ENCODE measurements around the gene GLI3.

Gene GLI3

DNA sequence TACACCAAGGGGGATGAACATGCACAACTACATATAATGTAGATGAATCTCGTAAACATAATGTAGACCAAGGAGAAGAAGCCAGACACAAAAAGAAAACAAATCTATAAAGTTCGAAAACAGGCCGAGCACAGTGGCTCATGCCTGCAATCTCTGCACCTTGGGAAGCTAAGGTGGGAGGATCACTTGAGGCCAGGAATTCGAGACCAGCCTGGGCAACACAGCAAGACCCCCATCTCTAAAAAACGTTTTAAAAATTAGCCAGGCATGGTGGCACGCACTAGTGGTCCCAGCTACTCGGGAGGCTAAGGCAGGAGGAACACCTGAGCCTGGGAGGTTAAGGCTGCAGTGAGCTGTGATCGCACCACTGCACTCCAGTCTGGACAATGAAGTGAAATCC lies 68.5 kb downstream of the GLI3 start:
- no peak for DNase-seq

GRCh38 chr7:42167631-42168236 lies 69.3 kb downstream of the GLI3 start:
- DNase-seq: no peak

DNA sequence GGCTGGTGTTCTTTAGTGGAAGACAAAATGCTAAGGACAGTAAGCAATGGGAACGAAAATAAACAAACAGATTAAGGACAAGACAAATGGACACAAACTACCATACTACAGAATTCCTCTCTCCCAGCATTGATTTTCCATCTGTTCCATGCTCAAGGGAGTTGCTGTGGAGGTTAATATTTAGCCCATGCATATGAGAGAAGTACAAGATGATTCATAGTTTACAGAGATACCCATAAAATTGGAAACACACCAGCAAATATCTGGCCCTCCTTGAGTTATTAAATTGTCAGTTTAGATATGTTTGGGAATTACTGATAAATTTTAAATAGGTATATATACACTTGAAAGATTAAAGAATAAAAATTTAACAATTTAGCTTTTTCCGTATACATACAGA lies 69.8 kb downstream of the GLI3 start:
- no peak for DNase-seq

- DNase-seq: no peak
Measured at GRCh38 chr7:42164881-42165428, 72.1 kb downstream of the GLI3 start.

DNA sequence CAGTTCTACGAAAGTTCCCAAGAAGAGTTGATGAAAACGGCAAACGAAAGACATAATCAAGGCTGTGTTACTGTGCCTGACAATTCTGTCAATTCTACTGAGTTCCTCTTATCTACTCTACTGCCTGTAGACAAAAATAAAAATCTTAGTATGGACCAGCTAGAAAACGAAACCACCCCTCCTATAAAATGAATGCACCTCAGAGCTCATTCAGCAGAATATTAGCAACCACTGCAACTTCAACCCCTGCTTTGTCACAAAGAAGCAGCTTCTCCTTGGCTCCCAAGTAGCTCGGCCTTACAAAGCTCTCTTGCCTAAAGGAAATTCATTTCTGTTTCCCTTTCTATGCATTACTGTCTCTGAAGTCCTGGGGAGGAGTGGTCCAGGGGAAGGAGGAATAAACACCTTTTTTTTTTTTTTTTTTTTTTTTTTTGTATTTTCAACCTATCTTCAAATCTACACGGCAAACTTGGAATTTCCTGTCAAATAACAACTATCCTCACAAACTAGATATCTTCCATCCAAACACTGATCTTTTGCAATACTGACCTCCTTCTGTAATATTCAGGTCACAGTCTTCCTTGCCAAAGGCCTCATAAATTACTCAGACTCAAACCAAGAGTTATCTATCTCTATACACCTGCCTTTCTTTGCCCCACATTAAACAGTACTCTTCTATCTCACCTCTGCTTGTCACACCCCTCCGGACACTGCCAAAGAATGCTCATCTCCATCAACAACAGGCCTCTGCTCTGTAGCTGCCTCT lies 74.3 kb downstream of the GLI3 start:
- DNase-seq: no peak

DNA sequence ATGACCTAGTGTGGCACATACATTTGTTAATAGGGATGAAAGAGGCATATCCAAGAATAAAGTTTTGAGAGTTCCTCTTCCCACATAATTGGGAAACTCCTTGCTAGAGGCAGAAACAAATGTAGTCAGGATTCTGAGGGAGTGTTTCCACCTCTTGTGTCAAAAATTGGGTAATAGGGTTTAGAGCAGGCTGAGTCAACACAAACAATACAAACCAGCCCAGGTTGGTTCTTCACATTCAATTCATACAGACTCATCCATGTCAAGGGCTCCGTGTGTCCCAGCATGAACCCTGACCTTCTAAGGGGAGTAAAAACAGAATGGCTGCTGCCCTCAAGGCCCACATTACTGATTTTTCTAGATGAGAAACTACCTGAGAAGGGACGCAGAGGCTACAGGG lies 75.3 kb downstream of the GLI3 start:
- DNase-seq: no peak

DNA sequence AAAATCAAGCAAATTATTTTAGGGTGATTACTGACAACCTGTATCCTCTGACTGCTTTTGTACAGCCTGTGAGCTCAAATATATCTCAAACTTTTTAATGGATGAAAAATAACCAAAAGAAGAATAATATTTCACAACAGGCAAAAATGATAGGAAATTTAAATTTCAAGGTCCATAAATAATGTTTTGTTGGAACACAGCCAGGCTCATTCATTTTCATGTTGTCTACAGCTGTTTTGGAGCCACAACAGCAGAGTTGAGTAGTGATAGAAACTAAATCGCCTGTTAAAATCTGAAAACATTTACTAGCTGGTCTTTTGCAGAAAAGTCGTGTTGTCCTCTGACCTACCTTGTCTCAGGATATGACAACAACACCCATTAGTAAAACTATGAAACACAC lies 75.9 kb downstream of the GLI3 start:
- DNase-seq: no peak

DNA sequence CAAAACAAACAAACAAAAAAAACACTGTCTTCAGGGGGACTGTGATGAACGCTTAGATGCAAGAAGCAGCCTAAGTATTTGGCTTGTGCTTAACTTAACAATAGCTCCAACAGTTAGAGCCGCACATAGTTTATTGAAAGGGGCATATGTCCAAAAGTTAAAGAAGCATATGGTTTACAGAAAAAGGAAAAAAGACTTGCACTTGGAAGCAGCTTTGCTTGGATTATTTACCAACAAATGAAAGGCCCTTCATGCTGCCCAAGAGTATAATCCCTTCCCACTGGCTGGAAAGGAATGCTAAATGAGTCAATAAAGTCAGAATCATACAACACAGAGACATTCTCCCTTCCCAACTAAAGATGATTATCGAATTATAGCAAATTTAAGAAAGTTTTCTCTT lies 77.9 kb downstream of the GLI3 start:
- no peak for DNase-seq

DNA sequence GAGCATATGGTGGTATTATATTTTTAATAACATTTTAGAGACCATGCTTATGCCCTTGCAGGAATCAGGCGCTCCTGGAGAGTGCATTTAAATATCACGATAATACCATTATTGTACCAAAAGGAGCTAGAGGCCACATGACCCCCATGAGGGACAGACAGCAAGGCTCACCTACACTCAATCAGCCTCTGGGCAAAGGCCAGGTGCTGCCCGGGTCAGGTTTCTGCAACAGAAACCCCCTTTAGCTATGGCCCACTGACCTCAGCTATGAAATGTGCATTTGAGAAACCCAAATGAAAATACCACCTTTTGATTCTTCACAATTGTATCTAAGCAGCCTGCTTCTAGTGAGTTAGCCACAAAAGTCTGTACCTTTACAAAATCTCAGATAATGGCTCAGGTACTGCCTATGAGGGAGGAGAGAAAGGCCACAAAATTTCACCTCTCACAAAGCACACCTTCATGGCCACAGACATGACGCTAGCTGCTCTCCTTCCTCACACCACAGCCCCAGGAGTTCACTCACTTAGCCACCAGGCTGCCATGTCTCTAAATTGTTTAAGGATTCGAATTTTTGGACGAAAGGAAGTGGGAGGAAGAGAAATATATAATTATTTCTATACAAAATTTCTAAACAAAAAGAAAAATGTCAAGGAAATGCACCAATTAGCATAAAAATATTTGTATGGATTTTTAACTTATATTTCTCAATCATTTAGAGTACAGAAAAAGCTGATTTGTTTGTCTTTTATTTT lies 79.9 kb downstream of the GLI3 start:
- DNase-seq: no peak

- no peak for DNase-seq
Measured at GRCh38 chr7:42156291-42156865, 80.6 kb downstream of the GLI3 start.

DNA sequence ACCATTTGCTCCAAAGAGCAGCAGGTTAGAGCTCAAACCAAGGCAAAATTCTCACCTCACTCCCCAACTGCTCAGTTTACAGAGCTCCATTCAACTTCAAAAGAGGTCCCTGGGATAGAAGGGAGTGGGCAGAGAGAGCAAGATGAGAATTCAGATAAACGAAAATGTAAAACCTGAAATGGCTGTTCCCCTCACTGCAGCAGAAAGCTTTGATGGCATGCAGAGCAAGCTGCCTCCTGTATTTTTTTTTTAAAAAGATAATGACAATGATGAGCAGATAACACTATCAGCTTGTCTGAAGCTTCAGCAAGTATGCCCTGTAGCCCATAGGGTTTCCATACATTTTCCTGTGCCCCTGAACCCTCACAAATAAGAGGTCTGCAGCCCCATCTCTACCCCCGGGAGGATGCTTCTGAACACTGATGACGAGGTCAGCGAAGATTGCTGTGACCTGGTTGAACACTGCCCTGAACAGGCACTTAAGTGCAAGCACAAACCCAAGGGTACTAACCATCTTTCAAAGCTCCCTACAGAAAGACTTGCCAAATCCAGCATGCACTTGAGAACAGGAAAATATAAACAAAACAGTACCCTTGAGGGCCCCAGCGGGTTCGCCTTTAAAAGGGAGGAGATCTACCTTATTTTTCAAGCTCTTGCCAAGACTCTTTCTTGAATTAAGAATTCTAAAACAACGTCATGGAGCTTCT lies 81.3 kb downstream of the GLI3 start:
- DNase-seq: no peak

- no peak for DNase-seq
Measured at GRCh38 chr7:42154173-42154572, 82.8 kb downstream of the GLI3 start.

DNA sequence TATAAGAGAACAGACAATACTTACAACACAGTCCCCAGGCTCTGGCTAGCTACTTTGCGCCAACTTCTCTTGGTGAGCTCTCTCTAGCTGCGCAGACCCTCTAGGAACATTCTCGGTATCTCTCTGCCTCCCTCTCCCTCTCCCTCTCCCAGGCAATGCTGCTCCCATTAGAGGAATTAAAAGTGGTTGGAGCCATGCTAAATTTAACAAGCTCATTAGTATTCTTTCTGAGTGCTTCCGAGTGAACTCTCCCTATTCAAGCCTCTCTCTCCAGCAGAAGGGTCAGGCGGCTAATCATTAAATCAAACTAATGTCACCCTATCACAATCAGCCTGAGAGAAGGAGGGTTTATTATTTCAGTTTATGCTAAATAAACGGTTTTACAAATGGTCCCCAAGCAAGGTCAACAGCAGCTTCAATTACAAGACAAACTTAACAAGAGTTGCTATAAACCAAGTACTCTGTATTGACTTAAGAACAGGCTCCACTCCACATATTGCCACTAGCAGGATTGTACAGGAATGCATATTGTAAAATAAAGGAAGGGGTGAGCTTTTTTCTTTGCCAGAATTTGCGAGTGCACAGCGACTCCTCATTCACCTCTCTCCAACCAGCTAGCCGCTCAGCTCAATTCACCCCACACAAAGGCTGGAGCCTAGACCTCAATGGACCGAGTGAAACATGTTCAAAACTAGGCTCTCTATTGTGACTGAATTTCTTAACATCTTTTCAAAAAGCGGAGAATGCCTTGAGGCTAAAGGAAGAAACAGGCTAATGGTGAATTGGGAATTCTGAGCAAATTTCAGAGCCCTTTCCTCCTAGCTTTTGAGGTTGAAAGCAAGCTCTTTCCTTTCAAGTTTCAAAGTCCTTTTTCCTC lies 84.4 kb downstream of the GLI3 start:
- DNase-seq: no peak

DNA sequence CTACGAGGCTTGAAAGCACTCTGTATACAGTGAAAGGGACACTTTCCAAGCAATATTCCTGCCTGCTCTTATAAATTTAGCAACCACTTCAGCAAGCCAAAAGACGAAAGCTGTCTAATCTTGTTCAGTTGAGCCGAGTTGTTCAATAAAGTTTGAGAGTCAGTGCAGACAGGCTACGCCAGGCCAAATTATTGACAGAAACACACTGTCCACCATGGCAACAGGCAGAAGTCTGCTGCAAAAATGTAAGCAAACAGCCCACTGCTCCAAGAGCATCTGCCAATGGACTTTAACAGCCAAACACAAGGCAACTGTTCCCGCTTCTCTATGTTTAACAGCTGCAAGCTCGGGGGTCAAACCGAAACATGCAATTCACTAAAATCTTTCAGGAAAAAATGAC lies 85.7 kb downstream of the GLI3 start:
- DNase-seq: no peak

DNA sequence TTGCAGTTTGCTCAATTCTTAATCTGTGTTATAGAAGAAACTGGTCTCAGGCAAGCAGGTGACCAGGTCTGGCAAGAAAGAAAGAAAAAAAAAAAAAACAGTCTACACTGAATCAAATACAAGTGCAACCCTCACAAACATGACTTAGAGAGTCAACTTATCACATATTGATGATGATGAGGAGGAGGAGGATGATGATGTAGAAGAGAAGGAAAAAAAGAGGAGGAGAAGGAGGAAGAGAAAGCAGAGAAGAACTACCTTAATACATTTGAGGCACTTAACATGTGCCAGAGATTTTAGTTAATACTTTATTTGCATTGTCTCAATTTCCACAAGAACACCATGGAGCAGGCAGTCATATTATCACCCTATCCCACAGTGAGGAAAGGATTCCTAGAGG lies 91.5 kb downstream of the GLI3 start:
- DNase-seq: no peak

- DNase-seq: no peak
Measured at GRCh38 chr7:42144604-42145003, 92.4 kb downstream of the GLI3 start.

DNA sequence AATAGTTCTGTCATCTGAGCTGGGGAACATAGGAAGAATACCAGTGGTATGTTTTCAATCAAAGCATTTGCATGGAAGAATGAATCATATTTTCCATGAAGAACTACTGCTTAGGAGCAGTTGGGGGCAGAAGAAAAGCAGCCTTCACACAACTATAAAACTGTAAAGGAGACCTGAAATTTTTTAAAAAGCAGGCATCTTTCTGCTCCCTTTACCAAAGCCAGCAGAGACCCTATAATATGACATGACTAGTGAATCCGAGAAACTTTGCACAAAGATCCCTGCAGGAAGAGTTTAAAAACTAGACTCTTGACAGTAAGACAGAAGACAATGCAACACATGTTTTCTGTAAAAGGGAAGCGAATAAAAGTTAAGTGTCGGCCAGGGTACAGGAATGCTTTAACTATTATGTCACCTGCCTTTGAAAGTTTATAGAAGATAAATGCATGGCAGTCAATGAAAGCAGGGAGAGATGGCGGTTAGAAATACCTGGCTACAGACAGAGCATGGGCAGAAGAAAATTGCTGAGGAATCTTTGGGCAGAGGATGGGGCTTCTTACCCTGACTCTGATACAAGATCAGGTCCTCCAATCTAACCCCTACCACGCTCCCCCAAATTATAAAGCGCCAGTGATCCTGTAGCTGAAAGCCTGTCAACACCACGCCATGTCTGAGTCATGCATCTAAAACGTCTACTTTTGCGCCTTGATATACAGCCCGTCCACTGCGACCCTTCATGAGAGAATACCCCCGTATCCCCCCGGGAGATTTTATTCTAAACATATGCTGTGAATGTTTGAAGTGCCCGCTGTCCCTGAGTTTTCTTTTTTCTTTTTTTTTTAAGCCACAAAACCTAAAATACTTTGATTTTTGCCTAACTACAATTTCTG lies 93.1 kb downstream of the GLI3 start:
- DNase-seq: no peak

- no peak for DNase-seq
Measured at GRCh38 chr7:42142089-42142488, 94.9 kb downstream of the GLI3 start.

DNA sequence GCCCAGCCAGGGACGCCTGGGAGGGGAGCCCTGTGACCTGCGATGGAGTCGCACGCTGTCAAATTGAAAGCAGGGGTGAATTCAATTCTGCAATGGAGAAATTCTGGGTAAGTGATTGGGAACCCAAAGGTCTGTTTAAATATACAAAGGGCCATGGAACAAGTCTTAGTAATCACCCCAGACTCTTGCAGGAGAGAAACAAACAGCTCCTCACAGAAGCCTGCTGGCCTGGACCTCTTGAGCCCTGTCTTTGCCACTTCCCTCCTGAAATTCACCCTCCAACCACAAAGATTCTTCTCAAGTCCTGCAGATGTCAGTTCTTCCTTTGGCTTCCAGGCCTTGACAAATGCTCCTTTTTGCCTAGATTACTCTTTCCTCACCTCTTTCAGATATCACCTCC lies 97.3 kb downstream of the GLI3 start:
- no peak for DNase-seq

DNA sequence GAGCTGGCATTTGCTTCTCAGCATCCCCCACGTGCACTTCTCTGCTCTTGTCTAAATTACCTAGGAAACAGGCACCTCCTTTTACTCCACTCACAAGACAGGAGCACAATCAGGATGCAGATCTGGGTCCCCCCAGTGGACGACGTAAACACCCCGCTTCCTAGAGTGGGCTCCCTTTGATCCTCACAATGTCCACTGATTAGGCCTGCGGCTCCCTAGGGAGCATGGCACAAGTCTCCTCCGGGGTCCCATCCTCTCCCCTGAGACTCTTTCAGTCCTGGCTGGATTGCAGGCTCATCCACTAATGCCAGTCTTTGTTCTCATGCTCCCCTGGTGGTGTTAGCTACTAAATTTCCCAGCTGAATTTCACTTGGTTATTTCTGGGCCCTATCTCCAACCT lies 98.3 kb downstream of the GLI3 start:
- no peak for DNase-seq

DNA sequence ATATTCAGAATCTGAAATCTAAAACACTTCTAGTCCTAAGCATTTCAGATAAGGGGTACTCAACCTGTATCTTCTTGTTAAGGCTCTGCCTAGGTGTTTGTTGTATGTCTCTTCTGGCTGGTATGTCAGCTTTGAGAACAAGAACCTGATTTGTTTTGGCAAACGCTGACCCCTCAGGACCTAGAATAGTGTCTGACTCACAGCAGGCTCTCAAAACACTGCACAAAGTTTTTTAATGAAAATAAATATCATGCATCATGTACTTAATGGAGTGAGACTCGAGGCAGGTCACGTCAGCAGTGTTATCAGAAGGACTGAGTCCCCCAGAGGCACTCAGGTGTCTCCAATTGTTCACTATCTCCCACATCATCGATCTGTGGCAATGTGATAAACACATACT lies 99.1 kb downstream of the GLI3 start:
- DNase-seq: no peak

All from NCI-H2081 (cell line).